PFSK-1 (cell line): ENCODE data around the gene MRPL3.

Source experiments
- FOXP2 ChIP-seq: optimal IDR thresholded peaks from 2 replicates; pipeline ENCODE3; 2011; ENCODE audit warnings: borderline replicate concordance, control low read depth, inconsistent platforms; ENCODE audit not compliant: insufficient read depth; ENCODE audit errors: extremely low read length, extremely low read depth
- POLR2AphosphoS5 ChIP-seq: IDR thresholded peaks from 2 replicates; pipeline ENCODE4 v1.6.1; 2012; ENCODE audit warnings: low read depth, mild to moderate bottlenecking, control low read depth, low read length, moderate library complexity
- REST ChIP-seq, 2 experiments: IDR thresholded peaks; 2 replicates each; pipeline versions ENCODE4 v1.6.1 to v1.8.0; 2011 to 2012; ENCODE audit warnings: low read depth in 2 of 2, low read length in 2 of 2, control low read depth in 1 of 2, inconsistent platforms in 1 of 2, mild to moderate bottlenecking in 1 of 2, moderate library complexity in 1 of 2; ENCODE audit not compliant: insufficient read depth in 1 of 2
- SIN3A ChIP-seq: IDR thresholded peaks from 2 replicates; pipeline ENCODE4 v1.6.1; 2012; ENCODE audit warnings: mild to moderate bottlenecking, low read length, moderate library complexity, borderline replicate concordance; ENCODE audit not compliant: insufficient read depth
- TAF1 ChIP-seq: IDR thresholded peaks from 2 replicates; pipeline ENCODE4 v1.6.1; 2012; ENCODE audit warnings: low read length, control low read depth, borderline replicate concordance; ENCODE audit not compliant: insufficient read depth

The MRPL3 gene

DNA sequence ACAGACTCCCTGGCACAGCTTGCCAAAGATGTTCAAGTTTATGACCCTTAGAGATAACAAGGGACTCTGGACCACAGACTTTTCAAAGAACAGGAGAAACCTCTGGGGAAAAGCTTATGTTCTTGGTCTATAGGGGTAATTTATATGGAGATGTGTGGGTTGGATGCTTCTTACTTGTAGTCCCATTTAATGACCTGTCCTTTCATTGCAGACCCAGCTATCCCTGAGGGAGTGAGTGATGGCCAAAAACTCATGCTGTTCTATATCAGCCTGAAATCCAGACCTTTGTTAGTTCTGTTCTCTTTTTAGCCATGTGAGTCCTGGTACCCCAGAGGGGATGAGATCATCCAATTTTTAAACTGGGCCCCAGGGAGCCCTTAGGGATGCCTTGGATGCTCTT, 43.7 kb upstream of the MRPL3 start:
- TF ChIP-seq REST (IDR thresholded peaks at IDR 0.05; ENCODE audit: insufficient read depth in 1 of 2, low read depth in 2 of 2, low read length in 2 of 2) (no peak), SIN3A (no peak), TAF1 (no peak), POLR2AphosphoS5 (no peak), FOXP2 (no peak)

GRCh38 chr3:131544557-131544956, 41.8 kb upstream of the MRPL3 start:
- TF ChIP-seq FOXP2 (no peak), SIN3A (no peak), TAF1 (no peak), REST (IDR thresholded peaks at IDR 0.05; ENCODE audit: insufficient read depth in 1 of 2, low read depth in 2 of 2, low read length in 2 of 2) (no peak), POLR2AphosphoS5 (no peak)

- no peak for TF ChIP-seq TAF1
- no peak for TF ChIP-seq REST (IDR thresholded peaks at IDR 0.05; ENCODE audit: insufficient read depth in 1 of 2, low read depth in 2 of 2, low read length in 2 of 2)
- TF ChIP-seq POLR2AphosphoS5 = no peak
- no peak for TF ChIP-seq FOXP2
- TF ChIP-seq SIN3A = no peak
Measured at GRCh38 chr3:131543714-131544113, 40.9 kb upstream of the MRPL3 start.

DNA sequence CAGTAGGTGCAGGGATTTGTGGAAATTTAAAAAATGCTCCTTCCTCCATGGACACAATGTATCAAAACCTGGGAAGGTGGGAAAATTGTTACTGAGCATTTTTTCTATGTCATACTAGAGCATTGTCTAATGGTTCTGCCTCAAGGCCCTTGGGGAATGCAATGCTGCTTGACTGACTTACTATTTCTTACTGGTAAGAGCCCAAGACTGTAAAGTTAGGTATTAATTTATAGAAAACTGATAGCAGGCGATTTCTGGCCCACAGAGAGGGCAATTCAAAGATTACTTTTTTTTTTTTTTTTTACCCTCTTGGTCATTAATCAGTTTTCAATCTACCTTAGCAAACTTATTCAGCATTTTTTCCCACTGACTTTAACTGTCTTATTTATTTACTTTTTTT, 38.5 kb upstream of the MRPL3 start:
- no peak for TF ChIP-seq TAF1
- no peak for TF ChIP-seq SIN3A
- no peak for TF ChIP-seq REST (IDR thresholded peaks at IDR 0.05; ENCODE audit: insufficient read depth in 1 of 2, low read depth in 2 of 2, low read length in 2 of 2)
- no peak for TF ChIP-seq FOXP2
- no peak for TF ChIP-seq POLR2AphosphoS5

DNA sequence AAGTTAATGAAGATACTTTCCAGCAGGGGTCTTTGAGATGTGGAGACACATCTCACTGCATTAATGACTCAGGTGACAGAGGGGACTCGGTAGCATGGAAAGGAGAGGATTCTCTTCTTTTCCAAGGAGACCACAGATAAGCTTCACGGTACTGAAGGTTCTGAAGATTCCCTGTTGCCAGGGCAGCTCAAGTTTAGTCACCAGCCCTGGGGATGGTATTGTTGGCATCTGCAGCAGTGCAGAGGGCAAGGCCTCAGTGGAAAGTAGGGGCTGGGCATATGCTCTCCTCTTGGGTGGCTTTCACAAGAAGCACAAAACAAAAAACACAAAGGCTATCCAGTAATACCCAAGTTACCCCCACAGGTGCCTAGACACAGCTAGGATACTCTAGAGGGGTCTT, 38.0 kb upstream of the MRPL3 start:
- TF ChIP-seq REST (IDR thresholded peaks at IDR 0.05; ENCODE audit: insufficient read depth in 1 of 2, low read depth in 2 of 2, low read length in 2 of 2) (no peak), SIN3A (no peak), POLR2AphosphoS5 (no peak)
